Astrocyte of the cerebellum (primary cell): Measurements from ENCODE around the gene UBR2.
"Not testable (repeated sequence)": the region's sequence is repeated elsewhere in the genome, so short reads cannot be mapped to it uniquely, and the experiment has no call there.

Experiments
- DNase-seq: peaks from one replicate; pipeline ENCODE4 v3.0.0-alpha.2; 2011; ENCODE audit warnings: low read depth
- H3K4me3 ChIP-seq: 2 replicates; pipeline ENCODE4 v1.5.1; 2011; ENCODE audit warnings: mild to moderate bottlenecking, low read depth, low read length, moderate library complexity
- CTCF ChIP-seq: IDR thresholded peaks from 2 replicates; pipeline ENCODE4 v1.5.1; 2012; ENCODE audit warnings: low read length, low read depth, moderate library complexity, mild to moderate bottlenecking; ENCODE audit errors: missing control alignments
- in situ Hi-C: cut with HindIII; loops from 2 replicates; pipeline ENCODE4 v1.10.0; 2017; ENCODE audit warnings: low sequenced_read_pairs

UBR2 gene

GRCh38 chr6:42551217-42551616, 12.6 kb upstream of the UBR2 start:
- no peak overlapping the region for H3K4me3 ChIP-seq
- TF ChIP-seq CTCF, result no peak
- in situ Hi-C loops, result loop anchor here (25.0 kb wide), 1 partner anchor 764 kb away; the partner anchor contains the start of genes FRS3, PRICKLE4 and TOMM6
- DNase-seq, result no peak

GRCh38 chr6:42552380-42552779, 11.4 kb upstream of the UBR2 start:
- DNase-seq, result no peak
- in situ Hi-C loops, result loop anchor here (25.0 kb wide), 1 partner anchor 765 kb away; the partner anchor contains the start of genes FRS3, PRICKLE4 and TOMM6
- H3K4me3 ChIP-seq, result no peak overlapping the region
- TF ChIP-seq CTCF, result no peak

- no peak for TF ChIP-seq CTCF
- H3K4me3 ChIP-seq, result no peak overlapping the region
- DNase-seq, result no peak
- in situ Hi-C loops, result loop anchor here (25.0 kb wide), 1 partner anchor 768 kb away; the partner anchor contains the start of genes FRS3, PRICKLE4 and TOMM6
These were observed 8.1 kb upstream of the UBR2 start for GRCh38 chr6:42555477-42556457.

- no peak for TF ChIP-seq CTCF
- DNase-seq, result no peak
- in situ Hi-C loops, result loop anchor here (25.0 kb wide), 1 partner anchor 769 kb away; the partner anchor contains the start of genes FRS3, PRICKLE4 and TOMM6
These were observed 7.4 kb upstream of the UBR2 start for GRCh38 chr6:42556462-42556861.

GRCh38 chr6:42559276-42559675, 4.6 kb upstream of the UBR2 start:
- H3K4me3 ChIP-seq, DNase-seq: not testable (repeated sequence)
- in situ Hi-C loops, result loop anchor here (25.0 kb wide), 1 partner anchor 772 kb away; the partner anchor contains the start of genes FRS3, PRICKLE4 and TOMM6

More at GRCh38 chr6:42556462-42556861, 7.4 kb upstream of the UBR2 start:
- H3K4me3 ChIP-seq, result no peak overlapping the region

GRCh38 chr6:42561986-42562385, 1.8 kb upstream of the UBR2 start:
- in situ Hi-C loops, result loop anchor here (25.0 kb wide), 1 partner anchor 775 kb away; the partner anchor contains the start of genes FRS3, PRICKLE4 and TOMM6
- TF ChIP-seq CTCF, result no peak
- DNase-seq, result no peak
- H3K4me3 ChIP-seq, result no peak overlapping the region
